Epidermal melanocyte (primary cell): ENCODE data around the gene APBA3.
A peak's percentile ranks its signal among the peaks of the same experiment; 100 is the strongest.

ENCODE experiments used
- DNase-seq: peaks from one replicate; pipeline ENCODE4 v3.0.0; 2011; ENCODE audit warnings: low spot score; ENCODE audit not compliant: insufficient read length

APBA3 gene

DNA sequence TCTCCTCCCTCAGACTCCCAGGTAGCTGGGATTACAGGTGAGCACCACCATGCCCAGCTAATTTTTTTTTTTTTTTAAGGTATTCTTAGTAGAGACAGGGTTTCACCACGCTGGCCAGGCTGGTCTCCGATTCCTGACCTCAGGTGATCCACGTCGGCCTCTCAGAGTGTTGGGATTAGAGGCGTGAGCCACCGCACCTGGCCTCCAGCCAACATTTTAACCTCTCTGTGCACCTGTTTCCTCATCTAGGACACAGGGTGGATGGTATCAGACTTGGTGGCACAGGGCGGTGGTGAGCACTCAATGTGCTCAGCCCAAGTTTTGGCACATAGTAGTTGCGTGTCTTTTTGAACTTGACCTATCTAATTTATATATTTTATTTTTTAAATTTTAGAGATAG lies 12.5 kb downstream of the APBA3 start:
- no peak for DNase-seq

DNA sequence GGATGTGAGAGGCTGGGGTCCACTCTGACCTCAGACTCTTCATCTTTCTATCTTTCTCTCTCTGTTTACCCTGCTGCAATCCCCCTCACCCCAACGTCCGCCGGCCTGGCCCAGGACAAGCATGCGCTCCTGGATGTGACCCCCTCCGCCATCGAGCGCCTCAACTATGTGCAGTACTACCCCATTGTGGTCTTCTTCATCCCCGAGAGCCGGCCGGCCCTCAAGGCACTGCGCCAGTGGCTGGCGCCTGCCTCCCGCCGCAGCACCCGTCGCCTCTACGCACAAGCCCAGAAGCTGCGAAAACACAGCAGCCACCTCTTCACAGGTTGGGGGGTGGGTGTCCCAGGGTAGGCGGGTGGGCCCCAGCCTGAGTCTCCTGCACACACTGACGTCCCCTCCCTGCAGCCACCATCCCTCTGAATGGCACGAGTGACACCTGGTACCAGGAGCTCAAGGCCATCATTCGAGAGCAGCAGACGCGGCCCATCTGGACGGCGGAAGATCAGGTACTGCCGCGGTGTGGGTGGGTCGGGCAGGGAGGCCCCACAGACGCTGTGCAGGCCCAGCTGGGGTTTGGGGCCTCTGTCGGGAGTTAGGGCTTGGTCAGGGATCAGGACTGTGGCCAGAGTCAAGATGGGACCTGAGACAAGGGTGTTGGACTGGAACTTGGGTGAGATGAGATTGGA lies 15.0 kb downstream of the APBA3 start:
- DNase-seq = no peak

DNA sequence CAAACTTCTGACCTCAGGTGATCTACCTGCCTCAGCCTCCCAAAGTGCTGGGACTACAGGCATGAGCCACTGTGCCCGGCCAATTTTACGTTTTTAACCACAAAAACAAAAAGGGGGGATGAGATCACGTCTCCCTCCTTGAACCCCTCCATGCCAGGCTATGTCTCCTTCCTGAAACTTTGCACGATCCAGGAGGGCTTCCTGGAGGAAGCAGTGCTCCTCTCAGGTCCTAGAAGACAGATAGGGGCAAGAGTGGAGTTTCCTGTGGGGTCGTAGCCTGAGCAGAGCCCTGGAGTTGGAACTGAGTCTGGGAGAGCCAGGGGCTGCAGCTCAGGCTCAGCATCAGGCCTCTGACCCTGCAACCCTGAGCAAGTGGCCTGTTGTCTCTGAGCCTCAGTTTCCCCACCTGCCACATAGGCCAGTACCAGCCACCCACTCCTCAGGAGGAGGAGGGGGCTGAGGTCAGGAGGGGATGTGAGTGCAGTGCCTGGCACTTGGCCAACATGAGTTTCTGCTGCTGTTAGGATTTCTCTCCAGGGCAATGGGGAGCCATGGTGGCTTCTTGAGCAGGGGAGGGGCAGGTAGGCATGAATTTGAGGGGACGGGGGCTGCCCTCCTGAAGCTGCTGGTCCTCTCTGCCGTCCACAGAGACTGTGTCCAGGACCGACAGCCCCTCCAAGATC lies 16.0 kb downstream of the APBA3 start:
- DNase-seq = no peak

DNA sequence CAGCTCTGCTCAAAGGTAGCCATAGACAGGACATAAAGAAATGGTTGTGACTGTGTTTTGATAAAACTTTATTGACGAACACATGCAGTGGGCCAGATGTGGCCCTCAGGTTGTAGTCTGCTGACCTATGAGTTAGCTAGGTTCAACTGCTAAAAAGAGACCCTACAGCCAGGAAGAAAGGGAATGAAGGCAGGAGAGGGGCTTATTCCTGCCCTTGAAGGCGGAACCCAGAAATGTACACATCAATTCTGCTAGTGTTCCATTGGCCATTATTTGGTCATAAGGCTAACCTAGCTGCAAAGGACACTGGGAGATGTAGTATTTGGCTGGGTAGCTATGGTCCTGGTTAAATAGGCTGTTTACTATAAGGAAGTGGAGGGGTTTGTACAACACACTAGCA lies 18.0 kb downstream of the APBA3 start:
- no peak for DNase-seq

DNA sequence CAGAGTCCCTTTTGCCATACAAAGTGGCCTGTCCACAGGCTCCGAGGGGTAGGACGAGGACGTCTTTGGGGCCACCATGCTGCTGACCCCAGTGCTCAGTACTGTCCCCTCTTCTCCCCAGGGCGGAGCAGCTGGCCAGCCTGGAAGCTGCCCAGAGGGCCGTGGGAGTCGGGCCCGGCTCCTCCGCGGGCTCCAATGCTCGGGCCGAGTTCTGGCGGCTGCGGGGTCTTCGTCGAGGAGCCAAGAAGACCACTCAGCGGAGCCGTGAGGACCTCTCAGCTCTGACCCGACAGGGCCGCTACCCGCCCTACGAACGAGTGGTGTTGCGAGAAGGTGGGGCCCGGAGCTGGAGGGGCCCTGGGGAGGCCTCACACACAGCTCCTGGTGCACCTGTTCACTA lies 21.1 kb downstream of the APBA3 start:
- DNase-seq = no peak

DNA sequence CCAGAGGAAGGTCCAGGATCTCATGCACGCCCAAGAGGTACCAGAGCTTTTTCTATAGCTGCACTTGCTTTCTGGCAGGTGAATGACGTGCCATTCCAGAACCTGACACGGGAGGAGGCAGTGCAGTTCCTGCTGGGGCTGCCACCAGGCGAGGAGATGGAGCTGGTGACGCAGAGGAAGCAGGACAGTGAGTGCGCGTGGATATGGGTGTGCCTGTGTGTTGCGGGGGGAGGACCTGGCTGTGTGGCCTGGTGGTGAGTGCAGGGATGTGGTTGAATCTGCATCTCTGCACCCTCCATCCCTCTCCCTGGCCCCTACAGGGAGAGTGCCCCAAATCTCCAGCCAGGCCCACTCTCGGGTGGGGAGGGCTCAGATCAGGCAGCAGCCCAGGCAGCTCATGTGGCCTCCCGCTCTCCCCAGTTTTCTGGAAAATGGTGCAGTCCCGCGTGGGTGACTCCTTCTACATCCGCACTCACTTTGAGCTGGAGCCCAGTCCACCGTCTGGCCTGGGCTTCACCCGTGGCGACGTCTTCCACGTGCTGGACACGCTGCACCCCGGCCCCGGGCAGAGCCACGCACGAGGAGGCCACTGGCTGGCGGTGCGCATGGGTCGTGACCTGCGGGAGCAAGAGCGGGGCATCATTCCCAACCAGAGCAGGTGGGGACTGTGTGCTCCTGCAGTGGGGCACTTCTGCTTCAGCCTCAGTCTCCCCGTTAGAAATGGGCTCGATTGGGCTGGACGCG lies 22.8 kb downstream of the APBA3 start:
- DNase-seq = no peak

DNA sequence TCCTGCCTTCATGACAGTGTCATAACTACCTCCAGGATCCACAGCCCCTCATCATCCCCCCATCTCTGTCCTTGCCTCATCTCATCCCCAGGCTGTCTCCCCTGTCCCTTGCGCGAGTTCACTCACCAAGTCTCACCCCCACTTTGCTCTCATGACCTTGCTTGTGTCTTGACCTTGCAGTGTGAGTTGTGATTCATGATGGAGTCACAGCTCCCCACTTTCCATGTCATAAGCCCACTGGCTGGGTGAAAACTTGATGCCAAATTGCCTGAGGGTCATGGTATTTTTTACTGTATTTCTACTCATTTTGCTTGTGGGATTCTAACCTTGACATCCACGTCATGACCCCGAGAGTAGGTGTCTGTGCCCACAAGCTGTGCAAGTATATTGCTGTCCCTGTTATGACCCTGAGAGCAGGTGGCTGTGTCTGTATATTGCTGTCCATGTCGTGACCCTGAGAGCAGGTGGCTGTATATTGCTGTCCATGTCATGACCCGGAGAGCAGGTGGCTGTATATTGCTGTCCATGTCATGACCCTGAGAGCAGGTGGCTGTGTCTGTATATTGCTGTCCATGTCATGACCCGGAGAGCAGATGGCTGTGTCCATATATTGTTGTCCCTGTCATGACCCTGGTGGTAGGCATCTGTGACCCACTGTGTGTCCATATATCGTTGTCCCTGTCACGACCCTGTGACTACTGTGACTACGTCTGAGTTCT lies 23.8 kb downstream of the APBA3 start:
- DNase-seq = no peak

DNA sequence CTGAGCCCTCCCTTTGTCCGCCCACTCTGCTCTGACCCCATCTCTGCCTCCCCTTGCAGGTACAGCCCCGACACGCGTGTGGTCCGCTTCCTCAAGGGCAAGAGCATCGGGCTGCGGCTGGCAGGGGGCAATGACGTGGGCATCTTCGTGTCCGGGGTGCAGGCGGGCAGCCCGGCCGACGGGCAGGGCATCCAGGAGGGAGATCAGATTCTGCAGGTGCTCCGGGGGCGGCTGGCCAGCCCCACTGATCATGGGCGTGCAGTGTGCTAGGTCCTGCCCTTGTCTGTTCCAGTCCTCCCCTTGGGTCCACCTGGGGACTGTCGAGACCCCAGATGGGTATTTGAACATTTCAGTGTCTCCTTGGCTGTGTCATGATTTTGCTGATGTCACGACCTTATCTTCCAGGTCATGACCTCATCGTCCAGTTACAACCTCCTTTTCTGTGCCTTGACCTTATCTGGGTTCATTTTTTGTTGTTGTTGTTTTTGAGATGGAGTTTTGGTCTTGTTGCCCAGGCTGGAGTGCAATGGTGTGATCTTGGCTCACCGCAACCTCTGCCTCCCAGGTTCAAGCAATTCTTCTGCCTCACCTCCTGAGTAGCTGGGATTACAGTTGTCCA lies 25.3 kb downstream of the APBA3 start:
- DNase-seq = no peak

DNA sequence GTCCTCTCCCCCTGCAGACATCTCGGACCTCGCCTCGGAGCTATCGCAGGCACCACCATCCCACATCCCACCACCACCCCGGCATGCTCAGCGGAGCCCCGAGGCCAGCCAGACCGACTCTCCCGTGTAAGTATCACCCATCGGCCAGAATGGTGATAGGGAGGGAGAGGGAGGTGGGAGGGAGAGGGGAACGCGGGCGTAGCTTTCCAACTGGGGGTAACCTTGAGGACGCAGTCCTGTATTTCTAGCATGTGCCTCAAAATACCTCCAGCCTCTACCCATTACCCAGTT lies 27.2 kb downstream of the APBA3 start:
- no peak for DNase-seq

DNA sequence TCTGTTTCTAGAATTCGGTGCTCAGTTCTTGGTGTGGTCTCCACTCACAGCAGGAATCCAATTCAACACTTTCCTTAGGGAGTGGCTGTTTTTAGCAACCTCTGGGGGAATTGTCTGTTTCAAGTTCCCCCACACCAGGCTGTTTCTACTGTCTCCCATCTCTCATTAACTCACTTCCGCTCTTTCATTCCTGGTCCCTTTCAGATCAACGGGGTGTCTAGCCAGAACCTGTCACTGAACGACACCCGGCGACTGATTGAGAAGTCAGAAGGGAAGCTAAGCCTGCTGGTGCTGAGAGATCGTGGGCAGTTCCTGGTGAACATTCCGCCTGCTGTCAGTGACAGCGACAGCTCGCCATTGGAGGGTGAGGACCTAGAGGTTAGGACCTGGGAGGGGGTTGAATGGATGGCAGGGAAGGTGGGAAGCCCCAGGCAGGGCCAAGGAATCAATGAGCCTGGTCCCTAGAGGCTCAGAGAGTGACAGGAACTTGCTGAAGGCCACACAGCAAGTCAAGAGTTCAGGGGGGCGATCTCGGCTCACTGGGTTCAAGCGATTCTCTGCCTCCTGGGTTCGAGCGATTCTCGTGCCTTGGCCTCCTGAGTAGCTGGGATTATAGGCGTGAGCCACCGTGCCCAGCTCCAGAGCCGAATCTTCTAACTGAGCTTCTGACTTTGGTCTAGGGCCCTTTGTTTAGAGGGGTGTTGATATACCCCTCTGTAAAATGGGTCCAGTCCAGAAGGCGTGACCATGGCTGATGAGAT lies 27.8 kb downstream of the APBA3 start:
- no peak for DNase-seq

DNA sequence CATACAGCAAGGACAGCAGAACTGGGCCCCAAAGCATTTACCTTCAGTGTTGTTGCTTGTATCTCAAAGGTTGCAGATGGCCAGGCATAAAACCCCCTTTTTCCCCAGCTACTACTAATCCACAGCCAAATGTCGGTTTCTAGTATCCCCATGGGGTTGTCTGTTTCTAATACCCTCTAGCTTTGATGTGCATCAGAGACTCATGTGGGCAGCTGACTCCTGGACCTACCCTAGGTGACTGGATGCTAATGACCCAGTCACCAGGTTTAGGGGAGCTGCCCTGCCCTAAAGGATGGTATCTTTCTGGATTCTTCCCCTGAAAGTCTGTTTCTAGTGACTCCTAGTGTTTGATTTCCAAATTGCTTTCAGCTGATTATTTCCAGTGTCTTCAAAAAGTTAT lies 29.4 kb downstream of the APBA3 start:
- no peak for DNase-seq

DNA sequence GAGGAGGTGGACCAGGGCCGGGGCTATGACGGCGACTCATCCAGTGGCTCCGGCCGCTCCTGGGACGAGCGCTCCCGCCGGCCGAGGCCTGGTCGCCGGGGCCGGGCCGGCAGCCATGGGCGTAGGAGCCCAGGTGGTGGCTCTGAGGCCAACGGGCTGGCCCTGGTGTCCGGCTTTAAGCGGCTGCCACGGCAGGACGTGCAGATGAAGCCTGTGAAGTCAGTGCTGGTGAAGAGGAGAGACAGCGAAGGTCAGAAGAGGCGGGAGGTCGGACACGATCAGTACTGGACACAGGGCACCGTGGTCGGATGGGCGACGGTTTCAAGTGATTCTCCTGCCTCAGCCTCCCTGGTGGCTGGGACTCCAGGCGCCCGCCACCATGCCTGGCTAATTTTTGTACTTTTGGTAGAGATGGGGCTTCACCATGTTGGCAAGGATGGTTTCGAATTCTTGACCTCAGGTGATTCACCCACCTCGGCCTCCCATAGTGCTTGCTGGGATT lies 31.0 kb downstream of the APBA3 start:
- no peak for DNase-seq

DNA sequence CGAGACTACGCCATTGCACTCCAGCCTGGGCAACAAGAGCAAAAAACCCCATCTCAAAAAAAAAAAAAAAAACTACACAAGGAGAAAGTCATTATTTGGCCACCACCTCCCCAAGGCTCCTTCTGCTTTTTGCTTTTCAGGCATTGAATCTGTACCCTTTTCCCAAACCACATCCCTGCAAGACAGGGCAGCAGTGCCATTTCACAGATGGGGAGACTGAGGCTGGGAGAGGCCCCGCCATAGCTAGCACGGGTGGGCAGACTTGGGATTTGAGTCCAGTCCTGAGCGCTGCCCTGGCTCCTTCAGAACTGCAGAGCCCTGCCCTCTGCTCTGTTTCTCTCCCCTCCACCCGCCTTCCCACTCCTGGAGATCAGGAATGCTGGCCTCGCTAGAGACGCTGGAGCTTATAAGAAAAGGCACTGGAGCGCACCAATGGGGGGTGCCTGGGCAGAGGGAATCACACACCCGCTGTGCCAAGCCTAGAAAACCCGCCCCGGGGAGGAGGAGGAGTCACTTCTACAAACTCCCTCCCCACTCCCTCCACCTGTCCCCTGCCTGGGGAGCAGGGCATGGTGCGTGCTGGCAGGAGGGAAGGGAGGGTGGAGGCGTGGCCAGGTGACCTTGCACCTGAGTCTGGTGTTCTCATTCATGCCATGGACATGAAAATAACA lies 35.7 kb downstream of the APBA3 start:
- peak; percentile 13 for DNase-seq

DNA sequence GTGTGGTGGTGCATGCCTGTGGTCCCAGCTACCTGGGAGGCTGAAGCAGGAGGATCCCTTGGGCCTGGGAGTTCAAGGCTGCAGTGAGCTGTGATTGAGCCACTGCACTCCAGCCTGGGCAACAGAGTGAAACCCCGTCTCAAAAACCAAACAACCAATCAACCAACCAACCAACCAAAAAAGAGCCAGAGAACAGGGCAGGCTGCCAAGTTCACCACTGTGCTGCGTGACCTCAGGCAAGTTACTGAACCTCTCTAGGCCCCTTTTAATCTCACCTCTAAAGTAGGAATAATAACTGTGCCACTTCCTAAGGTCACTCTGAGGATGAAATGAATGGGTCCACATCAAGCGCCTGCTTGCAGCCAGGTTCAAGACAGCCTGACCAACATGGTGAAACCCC lies 36.4 kb downstream of the APBA3 start:
- DNase-seq = no peak

DNA sequence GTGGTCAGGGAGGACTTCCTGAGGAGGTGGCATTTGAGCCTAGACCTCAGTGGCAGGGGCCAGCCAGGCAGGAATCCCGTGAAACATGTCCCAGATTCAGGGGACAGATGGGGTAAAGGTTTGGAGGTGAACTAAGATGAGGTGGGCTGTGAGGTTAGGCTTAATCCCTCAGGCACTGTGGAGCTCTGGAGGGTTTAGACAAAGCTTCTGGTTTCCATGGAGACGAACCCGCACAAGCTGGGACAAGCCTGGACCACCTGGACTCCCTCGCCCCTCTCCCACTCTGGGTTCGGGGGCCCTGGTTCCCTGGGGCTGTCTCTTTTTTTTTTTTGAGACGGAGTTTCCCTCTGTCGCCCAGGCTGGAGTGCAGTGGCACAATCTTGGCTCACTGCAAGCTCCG lies 37.6 kb downstream of the APBA3 start:
- DNase-seq = no peak

DNA sequence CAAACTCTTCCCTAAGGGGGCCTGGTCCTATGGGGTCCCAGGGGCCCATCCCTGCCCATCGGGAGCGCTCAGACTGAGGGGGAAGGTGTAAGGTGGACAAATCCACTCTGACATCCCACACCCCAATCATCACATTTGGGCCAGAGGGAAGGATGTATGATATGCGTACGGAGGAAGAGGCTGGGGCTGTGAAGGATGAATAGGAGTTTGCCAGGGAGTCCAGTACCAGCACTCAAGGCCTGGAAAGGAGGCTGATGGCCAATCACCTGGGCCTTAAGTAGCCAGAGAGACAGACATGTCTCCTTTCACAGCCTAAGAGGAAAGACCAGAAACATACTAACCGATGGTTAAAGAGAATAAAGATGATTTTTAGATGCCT lies 38.4 kb downstream of the APBA3 start:
- no peak for DNase-seq

DNA sequence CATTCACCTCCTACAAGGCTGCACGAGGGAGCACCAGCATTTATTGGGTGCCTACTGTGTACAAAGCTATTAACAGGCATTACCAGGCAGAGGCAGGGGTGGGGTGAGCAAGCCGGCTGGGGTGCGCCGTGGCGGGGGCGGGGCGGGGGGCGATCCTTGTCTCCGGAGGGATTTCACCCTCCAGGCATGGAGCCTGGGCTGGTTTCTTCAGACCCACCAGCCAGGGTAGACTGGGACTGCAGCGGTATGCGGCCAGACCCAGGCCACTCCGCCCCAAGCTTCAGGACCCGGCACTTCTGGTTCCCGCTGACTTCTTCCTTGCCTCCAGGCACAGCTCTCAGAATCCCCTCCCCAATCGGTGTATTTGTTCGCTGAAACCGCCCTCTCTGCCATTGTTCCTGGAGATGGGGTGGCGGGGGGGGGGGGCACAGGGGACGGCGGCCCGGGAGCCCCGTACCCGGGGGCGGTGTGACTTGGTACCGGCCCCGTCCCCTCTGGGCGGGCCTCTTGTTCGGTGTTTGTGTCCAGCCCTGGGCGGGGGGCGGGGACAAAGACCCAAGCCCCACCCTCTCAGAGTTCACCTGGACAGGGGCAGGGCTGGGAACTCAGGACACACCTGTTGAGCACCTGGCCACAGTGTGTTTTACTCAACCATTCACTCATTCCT lies 38.9 kb downstream of the APBA3 start:
- DNase-seq = peak; percentile 8

DNA sequence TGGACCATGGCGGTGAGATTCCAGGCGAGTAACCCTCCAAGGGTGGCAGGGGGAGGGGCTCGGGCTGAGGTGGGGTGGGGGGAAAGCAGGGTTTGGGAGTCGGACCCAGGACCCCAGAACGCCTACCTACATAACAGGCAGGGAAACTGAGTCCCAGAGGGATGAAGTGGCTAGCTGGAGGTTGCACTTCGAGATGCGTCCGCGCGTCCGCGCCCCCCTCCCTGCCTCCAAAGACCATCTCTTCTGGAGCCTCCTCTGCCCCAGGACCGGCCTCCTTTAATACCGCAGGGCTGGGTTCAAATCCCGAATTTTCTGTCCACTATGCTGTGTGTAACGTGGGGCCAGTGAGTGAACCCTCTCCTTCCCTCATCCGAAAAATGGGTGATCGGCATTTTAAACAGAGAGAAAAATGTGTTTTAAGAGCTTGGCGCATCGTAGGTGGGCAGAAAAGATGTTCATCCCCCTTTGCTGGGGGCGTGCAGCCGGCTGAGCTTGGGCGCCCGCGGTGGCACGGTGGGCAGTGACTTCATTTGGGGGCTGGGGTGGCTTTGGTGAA lies 39.5 kb downstream of the APBA3 start:
- DNase-seq = peak; percentile 14

DNA sequence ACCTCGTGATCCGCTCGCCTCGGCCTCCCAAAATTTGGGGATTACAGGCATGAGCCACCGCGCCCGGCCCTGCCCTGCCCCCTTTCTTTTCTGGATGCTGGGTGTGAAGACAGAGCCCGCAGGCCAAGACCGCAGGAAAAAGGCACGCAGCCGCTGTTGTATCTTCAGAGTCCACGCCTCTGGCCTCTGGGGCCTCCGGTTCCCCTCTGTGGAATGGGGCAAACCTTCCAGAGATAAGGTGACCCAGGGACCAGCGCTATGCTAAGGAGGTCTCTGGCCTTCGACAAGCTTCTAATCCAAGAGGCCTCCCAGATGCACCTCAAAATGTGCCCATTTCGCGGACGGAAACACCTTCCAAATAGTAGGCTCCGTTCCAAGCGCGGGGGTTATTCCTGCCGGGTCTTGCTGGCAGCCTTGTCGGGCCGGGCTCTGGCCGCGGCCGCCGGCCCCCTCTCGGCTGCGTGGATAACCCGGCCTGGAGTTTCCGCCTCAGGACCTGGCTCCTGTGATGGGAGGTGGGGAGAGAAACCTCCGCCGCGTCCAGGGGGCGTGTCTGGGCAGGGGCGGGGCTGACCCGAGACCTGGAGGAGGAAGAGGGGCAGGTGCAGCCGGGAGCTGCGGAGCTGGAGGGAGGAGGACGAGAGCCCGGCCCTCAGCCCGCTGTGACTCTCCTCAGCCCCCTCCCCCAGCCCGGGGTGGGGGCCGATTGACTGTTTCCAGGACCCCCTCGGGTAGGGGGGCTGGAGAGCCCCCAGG lies 40.2 kb downstream of the APBA3 start:
- peak; percentile 88 for DNase-seq
